Activated CD4-positive, alpha-beta T cell treated with anti-CD3 and anti-CD28 coated beads, Interleukin-2, amount 10 ng/mL, durations not matched to agents 7 days and 5 days (primary cell): ENCODE measurements around the gene SLC25A42. TPM values are rescaled to one million over a fixed set of nuclear protein-coding genes. Genes with fewer than 3 reads are reported as not detected.

ENCODE experiments used
- CTCF ChIA-PET: fragments of 350-600 bp; sonication (Branson Sonifier 250); formaldehyde crosslinking; loops from one replicate; lab custom pipeline; 2021; ENCODE audit warnings: antibody characterized with exemption; lab: Charles Lee
- POLR2A ChIA-PET: fragments of 350-600 bp; sonication (Branson Sonifier 250); formaldehyde crosslinking; loops from one replicate; lab custom pipeline; 2021; ENCODE audit warnings: antibody characterized with exemption; lab: Charles Lee
- DNase-seq: peaks from one replicate; pipeline ENCODE4 v3.0.0-alpha.2; 2020
- H3K27ac Mint-ChIP-seq: one replicate; pipeline ENCODE4 v1.8.0; 2021; ENCODE audit warnings: mild to moderate bottlenecking, moderate library complexity, mixed read lengths
- H3K27me3 Mint-ChIP-seq: one replicate; pipeline ENCODE4 v1.8.0; 2021; ENCODE audit warnings: mixed read lengths
- H3K36me3 Mint-ChIP-seq: one replicate; pipeline ENCODE4 v1.8.0; 2021; ENCODE audit warnings: low read depth, mixed read lengths
- H3K4me1 Mint-ChIP-seq: one replicate; pipeline ENCODE4 v1.8.0; 2021; ENCODE audit warnings: mixed read lengths
- H3K4me3 Mint-ChIP-seq: one replicate; pipeline ENCODE4 v1.8.0; 2021; ENCODE audit warnings: mild to moderate bottlenecking, moderate library complexity, mixed read lengths
- H3K9me3 Mint-ChIP-seq: one replicate; pipeline ENCODE4 v1.8.0; 2021; ENCODE audit warnings: mixed read lengths
- total RNA-seq, 2 experiments: library from RNA; stranded (reverse); gene quantifications; one replicate each; pipeline ENCODE4 v1.2.3, GENCODE V29; 2021

SLC25A42 gene
- total RNA-seq, 2 experiments from 2014 or later, result 20.6 to 22.2 TPM

- peaks cover 4% of the 10 kb centered on the region for H3K36me3 Mint-ChIP-seq
- no peak overlapping the region for H3K27ac Mint-ChIP-seq
- no peaks in the 10 kb centered on the region for H3K27me3 Mint-ChIP-seq
- DNase-seq, result no peak
- H3K4me3 Mint-ChIP-seq, result no peak overlapping the region
- no peaks in the 10 kb centered on the region for H3K4me1 Mint-ChIP-seq
- no peaks in the 10 kb centered on the region for H3K9me3 Mint-ChIP-seq
- ChIA-PET POLR2A (interaction anchor here (0.6 kb wide), 1 partner anchor 138 kb away, joined by 4 read pairs; no protein-coding TSS in a partner anchor), CTCF (interaction anchor here (1.4 to 3.0 kb wide), 3 partner anchors 9 to 34 kb away, joined by 3 to 12 read pairs (median 11); no protein-coding TSS in a partner anchor)
These were observed 91.9 kb downstream of the SLC25A42 start for GRCh38 chr19:19155495-19156219.

- Mint-ChIP-seq H3K27ac (no peak overlapping the region), H3K27me3 (no peaks in the 10 kb centered on the region), H3K9me3 (no peaks in the 10 kb centered on the region), H3K4me1 (peaks cover 2% of the 10 kb centered on the region), H3K4me3 (no peak overlapping the region), H3K36me3 (peaks cover 6% of the 10 kb centered on the region)
- POLR2A ChIA-PET, result interaction anchor here (0.6 kb wide), 1 partner anchor 9 kb away, joined by 4 read pairs; no protein-coding TSS in a partner anchor
- no peak for DNase-seq
- CTCF ChIA-PET, result interaction anchor here (0.7 to 3.0 kb wide), 5 partner anchors 11 to 500 kb away, joined by 3 to 12 read pairs (median 4); no protein-coding TSS in a partner anchor
These were observed 94.0 kb downstream of the SLC25A42 start for GRCh38 chr19:19157808-19158207.

- no peak overlapping the region for H3K4me3 Mint-ChIP-seq
- H3K36me3 Mint-ChIP-seq, result peaks cover 6% of the 10 kb centered on the region
- H3K9me3 Mint-ChIP-seq, result no peaks in the 10 kb centered on the region
- H3K27ac Mint-ChIP-seq, result no peak overlapping the region
- ChIA-PET CTCF (interaction anchor here (0.6 to 3.1 kb wide), 5 partner anchors 10 to 217 kb away, joined by 3 to 14 read pairs (median 3); partner anchors contain the start of gene MEF2B), POLR2A (interaction anchor here (0.6 kb wide), 1 partner anchor 91 kb away, joined by 4 read pairs; no protein-coding TSS in a partner anchor)
- no peaks in the 10 kb centered on the region for H3K27me3 Mint-ChIP-seq
- H3K4me1 Mint-ChIP-seq, result peaks cover 2% of the 10 kb centered on the region
- no peak for DNase-seq
These were observed 95.7 kb downstream of the SLC25A42 start for GRCh38 chr19:19159534-19159933.

- H3K9me3 Mint-ChIP-seq, result no peaks in the 10 kb centered on the region
- no peak overlapping the region for H3K4me3 Mint-ChIP-seq
- CTCF ChIA-PET, result interaction anchor here (3.1 kb wide), 1 partner anchor 14 kb away, joined by 14 read pairs; no protein-coding TSS in a partner anchor
- no peak for DNase-seq
- peaks cover 4% of the 10 kb centered on the region for H3K36me3 Mint-ChIP-seq
- POLR2A ChIA-PET, result no interaction called here
- H3K27me3 Mint-ChIP-seq, result no peaks in the 10 kb centered on the region
- peaks cover 2% of the 10 kb centered on the region for H3K4me1 Mint-ChIP-seq
- H3K27ac Mint-ChIP-seq, result no peak overlapping the region
These were observed 96.8 kb downstream of the SLC25A42 start for GRCh38 chr19:19160461-19161035.

- ChIA-PET CTCF (interaction anchor here (0.6 kb wide), 1 partner anchor 785 kb away, joined by 3 read pairs; no protein-coding TSS in a partner anchor), POLR2A (no interaction called here)
- Mint-ChIP-seq H3K9me3 (no peaks in the 10 kb centered on the region), H3K27ac (no peak overlapping the region), H3K27me3 (no peaks in the 10 kb centered on the region), H3K4me1 (peaks cover 2% of the 10 kb centered on the region), H3K36me3 (peaks cover 2% of the 10 kb centered on the region), H3K4me3 (no peak overlapping the region)
- DNase-seq, result no peak
These were observed 98.7 kb downstream of the SLC25A42 start for GRCh38 chr19:19162495-19162894.

Other genes starting within 250 kb of the SLC25A42 start
- gene UPF1, start 232.0 kb upstream of the SLC25A42 start, total RNA-seq, result 10 to 100 TPM; 89.4 to 97.3 TPM
- not detected for gene CERS1, start 167.8 kb upstream of the SLC25A42 start, total RNA-seq
- gene COPE, start 144.6 kb upstream of the SLC25A42 start, total RNA-seq, result 100 to 1,000 TPM; 218 to 258 TPM
- gene DDX49, start 144.3 kb upstream of the SLC25A42 start, total RNA-seq, result 10 to 100 TPM; 40.6 to 50.6 TPM
- gene HOMER3, start 122.8 kb upstream of the SLC25A42 start, total RNA-seq, result not detected
- 100 to 1,000 TPM; 128 to 144 TPM for gene SUGP2, start 30.5 kb upstream of the SLC25A42 start, total RNA-seq
- gene ARMC6, start 30.4 kb upstream of the SLC25A42 start, total RNA-seq, result 10 to 100 TPM; 38.6 to 39.3 TPM
- gene TMEM161A, start 74.5 kb downstream of the SLC25A42 start, total RNA-seq, result 10 to 100 TPM; 23.1 to 24.1 TPM
- gene MEF2B, start 106.3 kb downstream of the SLC25A42 start, total RNA-seq, result 1 to 10 TPM; 2.4 to 3.4 TPM
- gene BORCS8, start 128.2 kb downstream of the SLC25A42 start, total RNA-seq, result 10 to 100 TPM; 34.2 to 35.8 TPM
- gene RFXANK, start 128.3 kb downstream of the SLC25A42 start, total RNA-seq, result 100 to 1,000 TPM in 1 of 2 experiments, 10 to 100 TPM in 1; 82.5 to 104 TPM
- 10 to 100 TPM; 29.9 to 37.2 TPM for gene NR2C2AP, start 139.4 kb downstream of the SLC25A42 start, total RNA-seq
- gene NCAN, start 148.0 kb downstream of the SLC25A42 start, total RNA-seq, result not detected
- not detected for gene TM6SF2, start 209.3 kb downstream of the SLC25A42 start, total RNA-seq